NCI-H146 treated with DMSO at 0.1 percent for 48 hours (cell line): Measurements from ENCODE around the gene PSMD14.
"Not testable (repeated sequence)": the region's sequence is repeated elsewhere in the genome, so short reads cannot be mapped to it uniquely, and the experiment has no call there.

Source experiments
- DNase-seq: peaks from one replicate; lab custom pipeline; 2025; ENCODE audit not compliant: unreplicated experiment; lab: John Stamatoyannopoulos, UW

PSMD14 gene

GRCh38 chr2:161335626-161336025 is 27.4 kb downstream of the PSMD14 start:
- no peak for DNase-seq

- no peak for DNase-seq
These were observed 29.0 kb downstream of the PSMD14 start for GRCh38 chr2:161337247-161337646.

- DNase-seq, result not testable (repeated sequence)
These were observed 31.3 kb downstream of the PSMD14 start for GRCh38 chr2:161339532-161339931.

GRCh38 chr2:161340930-161341413 is 32.7 kb downstream of the PSMD14 start:
- DNase-seq, result not testable (repeated sequence)

GRCh38 chr2:161343235-161343634 is 35.0 kb downstream of the PSMD14 start:
- no peak for DNase-seq

- no peak for DNase-seq
These were observed 36.5 kb downstream of the PSMD14 start for GRCh38 chr2:161344692-161345091.

GRCh38 chr2:161351678-161352077 is 43.5 kb downstream of the PSMD14 start:
- DNase-seq, result no peak

GRCh38 chr2:161352719-161353118 is 44.5 kb downstream of the PSMD14 start:
- no peak for DNase-seq

- no peak for DNase-seq
These were observed 45.3 kb downstream of the PSMD14 start for GRCh38 chr2:161353543-161353942.

GRCh38 chr2:161354106-161354505 is 45.9 kb downstream of the PSMD14 start:
- no peak for DNase-seq

- no peak for DNase-seq
These were observed 46.9 kb downstream of the PSMD14 start for GRCh38 chr2:161355106-161355505.

- DNase-seq, result no peak
These were observed 47.8 kb downstream of the PSMD14 start for GRCh38 chr2:161355983-161356382.

- no peak for DNase-seq
These were observed 48.9 kb downstream of the PSMD14 start for GRCh38 chr2:161357097-161357496.

- DNase-seq, result no peak
These were observed 50.6 kb downstream of the PSMD14 start for GRCh38 chr2:161358838-161359237.

- not testable (repeated sequence) for DNase-seq
These were observed 52.0 kb downstream of the PSMD14 start for GRCh38 chr2:161360095-161360654.

- DNase-seq, result no peak
These were observed 54.4 kb downstream of the PSMD14 start for GRCh38 chr2:161362568-161363166.

- no peak for DNase-seq
These were observed 59.5 kb downstream of the PSMD14 start for GRCh38 chr2:161367675-161368074.

GRCh38 chr2:161369311-161369710 is 61.1 kb downstream of the PSMD14 start:
- DNase-seq, result no peak

GRCh38 chr2:161370981-161371380 is 62.8 kb downstream of the PSMD14 start:
- DNase-seq, result peak; percentile 31

- peak; percentile 21 for DNase-seq
These were observed 63.6 kb downstream of the PSMD14 start for GRCh38 chr2:161371869-161372268.

- no peak for DNase-seq
These were observed 65.7 kb downstream of the PSMD14 start for GRCh38 chr2:161373942-161374341.

- DNase-seq, result no peak
These were observed 66.2 kb downstream of the PSMD14 start for GRCh38 chr2:161374446-161374845.

GRCh38 chr2:161379740-161380139 is 71.5 kb downstream of the PSMD14 start:
- DNase-seq, result no peak
